Activated CD4-positive, alpha-beta T cell treated with anti-CD3 and anti-CD28 coated beads for 4 hours (primary cell): ENCODE measurements around the gene NUP43.
"Not testable (repeated sequence)": the region's sequence is repeated elsewhere in the genome, so short reads cannot be mapped to it uniquely, and the experiment has no call there.

ENCODE experiments used
- DNase-seq, 2 donors: peaks; one replicate each; pipeline ENCODE4 v3.0.0-alpha.2; 2020

NUP43 gene

DNA sequence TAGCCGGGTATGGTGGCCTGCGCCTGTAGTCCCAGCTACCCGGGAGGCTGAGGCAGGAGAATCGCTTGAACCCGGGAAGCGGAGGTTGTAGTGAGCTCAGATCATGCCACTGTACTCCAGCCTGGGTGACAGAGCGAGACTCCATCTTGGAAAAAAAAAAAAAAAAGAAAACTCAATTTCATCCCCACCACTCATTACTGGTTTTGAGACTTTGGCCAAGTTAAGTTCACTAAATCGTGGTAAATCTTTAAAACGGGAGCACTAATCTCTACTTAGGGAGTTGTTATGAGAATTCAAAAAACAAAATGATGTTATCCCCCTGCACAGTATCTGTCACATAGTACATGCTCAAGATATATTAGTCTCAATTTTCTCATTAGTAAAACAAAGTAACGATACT lies 1.1 kb downstream of the NUP43 start:
- not testable (repeated sequence) for DNase-seq

DNA sequence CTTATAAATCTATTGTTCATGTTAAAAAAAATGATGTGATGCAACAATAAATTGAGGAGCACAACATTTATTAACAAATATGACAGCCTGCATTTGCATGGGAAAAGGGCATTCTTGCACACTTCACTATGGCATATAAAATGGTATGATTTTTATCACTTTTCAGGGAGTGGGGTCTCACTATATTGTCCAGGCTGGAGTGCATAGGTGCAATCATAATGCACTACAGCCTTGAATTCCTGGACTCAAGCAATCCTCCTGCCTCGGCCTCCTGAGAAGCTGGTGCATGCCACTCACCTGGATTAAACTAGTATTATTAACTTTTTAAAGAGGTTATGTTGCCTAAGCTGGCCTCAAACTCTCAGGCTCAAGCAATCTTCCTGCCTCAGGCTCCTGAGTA lies 11.4 kb downstream of the NUP43 start:
- no peak for DNase-seq

DNA sequence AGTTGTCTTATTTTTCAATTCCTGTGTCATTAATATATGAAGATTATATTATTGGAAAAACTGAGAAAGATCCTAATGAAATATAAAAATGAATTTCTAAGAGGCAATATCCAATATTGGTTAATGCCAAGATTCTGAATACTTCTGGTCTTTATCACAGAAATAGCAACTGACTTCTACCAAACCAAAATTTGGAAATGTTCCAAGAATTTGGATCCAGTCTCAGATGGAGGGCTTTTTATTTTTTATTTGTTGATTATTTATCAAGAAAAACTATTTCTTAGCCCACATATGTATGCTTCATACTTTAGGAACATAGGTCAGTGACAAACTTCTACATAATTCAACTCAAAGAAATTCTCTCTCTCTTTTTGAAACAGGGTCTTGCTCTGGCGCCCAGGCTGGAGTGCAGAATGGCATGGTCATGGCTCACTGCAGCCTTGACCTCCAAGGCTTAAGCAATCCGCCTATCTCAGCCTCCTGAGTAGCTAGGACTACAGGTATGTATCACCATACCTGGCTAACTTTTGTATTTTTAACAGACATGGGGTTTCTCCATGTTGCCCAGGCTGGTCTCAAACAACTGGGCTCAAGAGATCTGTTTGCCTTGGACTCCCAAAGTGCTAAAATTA lies 13.1 kb downstream of the NUP43 start:
- DNase-seq: no peak

DNA sequence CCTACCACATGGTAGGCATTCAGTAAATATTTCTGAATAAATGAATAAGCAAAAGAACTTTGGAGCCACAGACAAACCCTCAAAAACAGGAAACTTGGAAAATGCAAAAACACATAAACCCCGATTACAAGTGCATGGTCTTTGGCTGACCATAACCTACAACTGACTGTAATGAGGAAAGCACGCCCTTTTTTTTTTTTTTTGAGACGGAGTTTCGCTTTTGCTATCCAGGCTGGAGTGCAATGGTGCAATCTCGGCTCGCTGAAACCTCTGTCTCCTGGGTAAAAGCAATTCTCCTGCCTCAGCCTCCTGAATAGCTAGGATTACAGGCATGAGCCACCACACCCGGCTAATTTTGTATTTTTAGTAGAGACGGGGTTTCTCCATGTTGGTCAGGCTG lies 16.5 kb downstream of the NUP43 start:
- DNase-seq: no peak

DNA sequence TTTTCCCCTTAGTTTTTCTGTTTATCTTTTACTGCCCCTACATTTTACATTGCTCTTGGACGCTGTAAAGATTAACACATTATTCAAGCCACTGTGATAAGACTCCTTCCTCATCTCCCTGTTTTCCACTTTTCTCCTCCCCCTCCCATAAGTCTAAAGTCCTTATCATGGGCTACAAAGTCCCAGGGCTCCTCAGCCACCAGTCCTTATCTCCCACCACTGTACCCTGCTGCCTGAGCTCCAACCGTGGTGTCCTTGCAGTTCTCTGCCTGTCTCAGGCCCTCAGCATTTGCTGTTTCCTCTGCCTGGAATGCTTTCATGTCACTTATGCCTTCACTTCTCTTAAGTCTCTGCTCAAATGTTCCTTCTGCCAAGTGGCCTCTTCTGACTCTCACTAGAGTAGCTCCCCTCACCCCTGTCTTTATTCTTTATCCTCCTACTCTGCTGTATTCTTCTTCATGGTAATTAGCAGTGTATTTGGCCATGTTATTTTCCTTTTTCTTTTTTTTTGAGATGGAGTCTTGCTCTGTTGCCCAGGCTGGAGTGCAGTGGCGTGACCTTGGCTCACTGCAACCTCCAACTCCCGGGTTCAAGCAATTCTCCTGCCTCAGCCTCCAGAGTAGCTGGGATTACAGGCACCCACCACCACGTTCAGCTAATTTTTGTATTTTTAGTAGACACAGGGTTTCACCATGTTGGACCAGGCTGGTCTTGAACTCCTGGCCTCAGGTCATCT lies 17.7 kb downstream of the NUP43 start:
- DNase-seq: no peak

DNA sequence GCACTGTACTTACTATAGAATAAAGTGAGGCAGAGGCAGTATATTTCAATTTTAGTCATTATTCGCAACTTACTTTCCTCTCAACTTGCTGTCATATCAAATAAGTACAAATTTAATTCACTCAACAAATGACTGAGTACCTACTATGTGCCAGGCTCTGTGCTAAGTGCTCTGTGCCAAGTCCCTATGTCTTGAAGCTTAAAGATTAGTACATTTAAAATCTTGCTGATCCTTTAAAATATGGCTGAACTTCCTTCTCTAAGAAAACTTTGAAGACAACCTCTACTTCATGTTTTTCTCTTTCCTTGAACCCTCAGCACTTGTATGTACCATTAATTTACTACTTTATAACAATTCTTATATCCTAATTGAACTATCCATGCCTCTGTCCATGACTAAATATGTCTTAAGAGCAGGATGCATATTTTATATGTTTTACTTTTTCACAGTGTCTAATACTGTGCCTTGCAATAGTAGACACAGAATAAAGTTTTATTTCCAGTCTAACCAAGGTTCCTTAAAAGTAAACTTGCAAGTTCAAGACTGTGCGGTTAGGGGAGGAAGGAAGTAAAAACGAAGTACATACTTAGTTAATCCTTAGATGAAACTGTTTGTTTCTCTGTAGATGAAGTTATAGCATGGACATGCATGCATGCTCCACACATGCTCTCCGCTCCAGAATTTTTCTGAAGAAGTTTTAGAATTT lies 18.4 kb downstream of the NUP43 start:
- DNase-seq: no peak

DNA sequence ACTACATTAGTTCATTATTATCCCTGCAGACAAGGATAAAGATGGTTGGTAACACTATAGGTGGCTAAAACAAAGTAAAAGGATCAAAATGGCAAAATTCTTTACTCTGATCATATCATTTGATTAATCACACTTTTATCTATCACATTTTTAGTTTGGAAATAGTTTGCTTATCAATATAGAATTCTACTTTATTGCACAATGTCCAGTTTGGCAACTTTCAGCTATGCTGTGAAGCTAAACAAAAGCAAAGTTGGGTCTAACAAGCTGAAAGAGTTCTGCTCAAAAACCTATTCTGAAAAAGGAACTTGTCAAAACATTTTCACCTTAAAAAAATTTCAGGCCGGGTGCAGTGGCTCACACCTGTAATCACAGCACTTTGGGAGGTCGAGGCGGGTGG lies 20.5 kb downstream of the NUP43 start:
- DNase-seq: no peak

DNA sequence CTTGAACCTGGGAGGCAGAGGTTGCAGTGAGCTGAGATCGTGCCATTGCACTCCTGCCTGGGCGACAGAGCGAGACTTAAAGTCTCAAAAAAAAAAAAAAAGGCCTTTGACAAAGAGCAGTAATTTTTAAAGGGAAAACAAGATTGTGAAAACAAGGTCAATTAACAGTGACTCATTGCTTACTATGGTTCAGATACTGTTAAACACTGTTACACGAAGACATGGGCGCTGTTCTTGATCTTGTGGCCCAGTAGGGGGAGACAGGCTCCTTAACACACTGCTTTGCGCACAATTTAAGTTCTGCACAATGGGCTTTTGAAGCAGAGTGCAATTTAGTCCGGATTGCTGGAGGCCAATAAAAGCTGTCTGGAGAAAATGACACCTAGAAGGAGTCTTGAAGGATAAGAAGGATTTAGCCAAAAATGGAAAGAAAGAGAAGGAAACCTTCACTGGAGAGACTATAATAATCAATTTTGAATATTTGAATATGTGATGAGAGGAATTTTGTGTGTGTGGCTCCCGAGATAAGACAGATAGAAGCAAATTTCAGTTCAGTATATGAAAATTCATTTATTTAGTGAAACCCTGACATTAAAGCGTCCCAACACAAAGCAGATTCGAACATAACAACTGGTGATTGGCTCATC lies 22.4 kb downstream of the NUP43 start:
- DNase-seq: peak; percentile 40 to 46

DNA sequence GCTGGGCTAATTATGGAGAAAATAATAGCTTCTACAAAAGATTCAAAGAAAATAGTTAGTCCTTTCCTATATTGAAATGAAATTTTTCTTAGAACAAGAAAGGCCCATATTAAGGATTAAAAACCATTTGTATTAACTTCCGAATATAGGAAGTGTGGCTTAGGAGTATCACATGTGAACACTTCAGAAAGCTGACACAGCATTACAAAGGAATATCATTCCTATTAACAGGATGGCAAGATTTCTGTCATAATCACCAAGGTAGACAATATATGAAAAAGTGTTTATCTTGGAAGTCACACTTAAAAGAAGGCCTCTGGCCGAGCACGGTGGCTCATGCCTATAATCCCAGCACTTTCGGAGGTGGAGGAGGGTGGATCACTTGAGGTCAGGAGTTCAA lies 23.1 kb downstream of the NUP43 start:
- no peak for DNase-seq

DNA sequence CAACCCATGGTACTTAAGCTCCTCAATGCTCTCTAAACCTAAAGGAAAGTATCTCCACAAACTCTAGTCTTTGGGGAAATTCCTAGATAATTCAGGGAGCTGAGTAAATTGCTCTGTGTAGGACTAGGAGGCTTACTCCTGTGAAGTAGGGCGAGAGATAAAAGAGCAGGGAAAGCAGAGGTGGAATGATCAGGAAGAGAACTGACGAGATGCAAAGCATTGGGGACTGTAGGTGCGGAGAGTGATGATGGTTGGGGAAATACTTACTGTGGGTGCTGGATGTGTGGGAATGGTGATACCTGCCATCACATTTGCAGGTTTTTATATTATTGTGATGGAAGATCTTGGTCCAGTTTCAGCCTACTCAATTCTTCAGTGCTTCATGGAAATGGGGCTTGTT lies 26.8 kb downstream of the NUP43 start:
- no peak for DNase-seq

DNA sequence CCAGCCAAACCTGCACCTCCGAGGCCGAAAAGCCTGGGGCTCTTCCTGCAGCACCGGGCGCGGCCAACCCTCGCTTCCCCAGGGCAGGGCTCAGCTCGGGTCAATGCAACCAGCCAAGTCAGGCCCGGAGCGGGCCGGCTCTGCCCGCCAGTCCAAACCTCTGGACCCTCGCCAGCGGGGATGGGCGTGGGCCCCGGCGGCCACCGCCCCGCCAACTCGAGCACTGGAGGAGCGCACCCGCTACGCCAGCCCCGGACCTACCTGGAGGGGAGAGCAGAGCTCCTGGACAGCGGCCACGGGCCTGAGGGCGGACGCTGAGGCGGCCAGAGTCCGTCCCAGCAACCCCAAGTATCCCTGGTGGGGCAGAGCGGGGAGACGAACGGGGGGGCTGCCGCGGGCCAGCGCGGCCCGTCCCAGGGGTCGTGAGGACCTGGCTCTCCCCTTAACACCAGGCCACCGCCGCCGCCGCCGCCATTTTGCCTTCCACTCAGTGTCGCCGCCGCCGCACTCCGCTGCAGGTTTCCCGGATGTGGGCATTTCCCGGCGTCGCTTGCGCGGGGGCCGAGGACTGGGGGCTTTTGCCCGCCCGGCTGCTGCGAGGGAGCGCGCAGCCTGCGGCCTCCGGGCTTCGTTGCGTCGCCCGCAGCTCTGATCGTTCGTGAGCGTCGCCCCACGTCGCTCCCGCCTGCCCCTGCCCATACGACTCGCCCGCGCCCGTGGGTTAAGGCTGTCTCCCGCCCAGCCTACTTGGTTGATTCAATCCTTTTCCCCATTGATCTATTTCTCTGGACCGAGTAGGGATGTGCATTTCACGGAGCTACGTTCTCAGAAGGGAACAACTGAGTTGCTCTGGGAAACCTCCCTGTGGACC lies 28.5 kb downstream of the NUP43 start, which contains the start of gene LATS1:
TSS of gene LATS1 (minus strand) at position 514 of the 871 bp plus-strand sequence. CDS start 15,975 bp downstream, outside the sequence.
- peak; percentile 87 to 88 for DNase-seq

DNA sequence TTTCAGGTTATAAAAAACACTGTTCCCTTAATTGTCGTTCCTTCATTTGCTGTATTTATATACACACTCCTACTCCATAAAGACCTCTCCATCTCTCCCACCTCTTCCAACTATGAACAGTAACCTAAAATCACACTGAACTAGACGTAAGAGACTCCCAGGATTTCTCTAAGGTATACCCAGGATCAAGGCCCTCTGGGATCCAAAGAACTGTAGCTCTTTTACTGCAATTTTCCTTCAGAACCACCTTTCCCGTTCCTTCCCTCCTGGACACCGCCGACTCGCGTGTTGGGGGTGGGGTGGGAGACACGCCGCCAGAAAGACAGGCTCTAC lies 29.1 kb downstream of the NUP43 start:
- DNase-seq: no peak

DNA sequence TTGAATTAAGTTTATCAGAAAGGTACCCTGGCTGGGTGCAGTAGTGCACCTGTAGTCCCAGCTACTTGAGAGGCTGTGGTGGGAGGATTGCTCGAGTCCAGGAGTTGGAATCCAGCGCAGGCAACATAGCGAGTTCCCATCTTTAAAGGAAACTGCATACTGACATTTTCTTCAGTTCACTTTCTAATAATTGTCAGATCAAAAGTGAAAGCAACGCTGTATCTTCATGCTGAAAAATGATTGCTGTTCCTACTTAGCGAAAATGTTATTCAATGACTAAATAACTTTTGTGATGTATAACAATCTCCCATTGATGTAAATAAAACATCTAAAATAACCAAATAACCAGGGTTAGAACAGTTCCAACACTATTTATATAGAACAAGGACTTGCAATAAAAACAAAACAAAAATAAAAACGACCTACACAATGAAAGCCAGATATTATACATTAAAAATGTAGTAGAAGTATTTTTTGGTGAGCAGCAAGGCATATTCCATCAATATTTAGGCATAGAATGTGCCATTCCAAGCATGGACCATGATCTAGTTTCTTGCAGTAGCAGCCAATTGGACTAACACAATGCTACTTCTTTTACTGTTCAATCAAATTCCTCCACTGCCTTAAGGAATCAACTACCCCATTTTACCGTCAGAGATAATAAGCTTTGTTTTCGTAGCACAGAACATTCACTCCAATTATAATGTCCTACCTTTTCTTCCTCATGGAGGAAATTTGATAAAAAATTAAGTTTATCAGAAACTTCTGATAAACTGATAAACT lies 30.0 kb downstream of the NUP43 start:
- DNase-seq: no peak

DNA sequence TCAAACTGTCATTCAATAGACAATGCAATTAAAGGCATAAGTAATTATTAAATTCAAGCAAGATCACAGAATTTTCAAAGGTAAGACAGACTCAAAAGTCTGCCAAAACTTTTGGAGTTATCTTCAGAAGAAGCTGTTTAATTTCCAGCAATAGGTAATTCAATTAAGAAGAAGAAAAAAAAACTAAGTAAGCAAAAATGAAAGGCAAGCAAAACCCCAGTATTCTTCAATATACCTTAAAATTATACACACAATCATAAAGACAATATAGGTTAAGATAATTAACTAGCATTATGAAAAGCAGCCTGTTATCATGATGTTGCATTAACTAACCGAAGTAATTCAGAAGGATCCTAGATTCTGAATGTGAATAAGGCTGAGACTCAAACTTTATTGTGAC lies 31.9 kb downstream of the NUP43 start:
- no peak for DNase-seq

DNA sequence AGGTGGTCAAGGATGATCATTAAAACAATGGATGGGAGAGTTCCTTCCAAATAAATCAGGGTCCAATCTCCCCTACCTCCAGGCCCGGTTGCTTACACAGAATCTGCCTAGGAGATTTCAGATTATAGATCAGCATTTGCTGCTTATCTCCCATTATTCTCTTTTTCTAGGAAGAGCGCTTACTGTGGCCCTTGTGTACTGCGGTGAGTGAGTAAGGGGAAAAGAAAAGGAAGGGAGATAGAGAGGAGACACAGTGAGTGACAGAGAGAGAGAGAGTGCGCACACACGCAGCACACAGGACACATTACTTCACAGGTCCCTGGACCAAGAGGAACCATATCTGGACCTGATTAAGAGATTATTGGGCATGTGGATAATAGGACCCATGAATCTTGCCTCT lies 34.6 kb downstream of the NUP43 start:
- no peak for DNase-seq

DNA sequence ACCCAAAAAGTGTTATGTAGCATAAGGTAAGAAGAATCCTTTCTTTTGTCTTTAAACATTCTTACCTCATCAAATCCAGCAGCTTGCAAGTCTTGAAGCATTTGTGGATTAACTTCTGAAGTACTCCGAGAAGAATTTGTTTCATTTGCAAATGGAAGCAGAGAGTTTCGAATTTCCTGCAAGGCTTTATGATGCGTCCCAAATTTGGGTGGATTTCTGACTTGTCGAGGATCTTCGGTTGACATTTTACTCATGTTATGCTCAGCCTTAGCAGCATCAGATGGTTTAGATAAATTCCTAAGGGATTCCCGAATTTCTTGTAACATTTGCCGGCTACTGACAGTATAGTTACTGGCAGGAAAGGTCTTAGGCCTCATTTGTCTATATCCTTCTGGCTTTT lies 44.6 kb downstream of the NUP43 start:
- DNase-seq: no peak

DNA sequence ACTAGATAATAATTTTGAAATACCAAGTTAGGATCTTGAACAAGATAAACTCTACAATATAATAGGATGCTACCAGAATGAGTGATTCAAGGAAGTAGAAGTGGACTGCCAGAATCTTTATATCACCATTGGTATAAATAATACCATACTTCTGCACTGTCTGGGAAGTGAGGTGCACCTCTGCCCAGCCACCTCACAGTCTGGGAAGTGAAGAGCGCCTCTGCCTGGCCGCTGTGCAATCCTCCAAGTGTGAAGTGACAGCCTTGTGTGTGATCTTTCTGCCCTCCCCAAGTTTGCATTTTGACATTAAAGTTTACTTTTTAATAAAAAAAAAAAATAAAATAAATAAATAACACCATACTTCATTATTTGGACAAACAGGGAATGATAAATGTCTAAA lies 47.2 kb downstream of the NUP43 start:
- no peak for DNase-seq

DNA sequence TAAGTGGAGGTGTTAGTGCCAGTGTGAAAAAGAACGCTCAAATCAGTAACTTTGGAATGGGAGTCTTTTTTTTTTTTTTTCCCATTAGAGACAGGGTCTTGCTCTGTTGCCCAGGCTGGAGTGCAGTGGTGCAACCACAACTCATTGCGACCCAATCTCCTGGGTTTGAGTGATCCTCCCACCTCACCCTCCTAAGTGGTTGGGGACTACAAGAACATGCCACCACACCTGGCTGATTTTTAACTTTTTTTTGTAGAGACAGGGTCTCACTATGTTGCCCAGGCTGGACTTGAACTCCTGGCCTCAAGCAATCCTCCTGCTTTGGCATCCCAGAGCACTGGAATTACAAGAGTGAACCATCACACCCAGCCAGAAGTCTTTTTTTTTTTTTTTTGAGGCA lies 48.2 kb downstream of the NUP43 start:
- DNase-seq: no peak

DNA sequence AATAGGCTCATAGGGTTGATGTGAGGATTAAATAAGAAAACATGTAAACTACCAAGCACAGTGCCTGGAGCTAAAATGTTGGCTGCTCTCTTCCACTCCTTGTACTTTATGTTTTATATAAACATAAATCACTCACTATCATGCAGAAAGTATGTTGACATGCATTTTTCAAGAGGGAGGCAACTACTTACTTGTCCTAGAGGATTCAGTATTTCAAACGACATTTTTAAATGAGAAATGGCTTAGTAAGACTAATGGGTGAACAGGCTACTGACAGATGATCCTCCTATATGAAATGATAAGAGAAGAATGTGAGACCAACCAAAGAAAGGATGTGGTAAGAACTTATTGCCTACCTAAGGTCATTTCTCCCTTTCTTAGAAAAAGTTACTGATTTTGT lies 49.4 kb downstream of the NUP43 start:
- DNase-seq: no peak

DNA sequence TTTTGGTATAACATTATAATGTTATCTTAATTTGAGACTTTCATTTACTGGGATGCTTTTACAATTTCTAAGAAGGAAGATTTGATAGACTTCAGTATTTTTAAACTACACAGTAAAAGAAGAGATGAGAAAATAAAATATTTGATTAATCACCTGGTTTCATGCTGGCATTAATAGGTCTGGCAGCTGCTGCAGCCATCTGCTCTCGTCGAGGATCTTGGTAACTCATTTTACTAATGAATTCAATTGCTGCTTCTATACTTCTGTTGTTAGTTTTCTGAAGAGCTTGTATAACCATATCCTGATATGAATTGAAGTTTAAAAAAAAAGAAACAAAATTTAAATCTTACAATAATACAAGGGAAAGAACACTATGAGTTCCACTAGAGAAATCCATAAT lies 51.4 kb downstream of the NUP43 start:
- DNase-seq: no peak

DNA sequence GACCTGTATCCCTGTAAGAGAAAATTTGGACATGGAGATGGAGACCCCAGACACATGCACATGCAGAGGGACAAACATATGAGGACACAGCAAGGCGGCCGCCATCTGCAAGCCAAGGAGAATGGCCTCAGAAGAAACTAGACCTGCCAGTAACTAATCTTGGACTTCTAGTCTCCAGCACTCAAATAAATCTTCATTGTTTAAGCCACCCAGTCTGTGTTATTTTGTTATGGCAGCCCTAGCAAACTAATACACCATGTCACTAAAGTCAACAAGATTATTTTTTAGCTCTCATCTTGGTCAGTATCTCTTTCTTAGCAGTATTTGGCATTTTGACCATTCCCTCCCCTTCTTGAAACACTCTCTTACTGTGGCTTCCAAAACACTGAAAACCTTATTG lies 55.1 kb downstream of the NUP43 start:
- DNase-seq: no peak

DNA sequence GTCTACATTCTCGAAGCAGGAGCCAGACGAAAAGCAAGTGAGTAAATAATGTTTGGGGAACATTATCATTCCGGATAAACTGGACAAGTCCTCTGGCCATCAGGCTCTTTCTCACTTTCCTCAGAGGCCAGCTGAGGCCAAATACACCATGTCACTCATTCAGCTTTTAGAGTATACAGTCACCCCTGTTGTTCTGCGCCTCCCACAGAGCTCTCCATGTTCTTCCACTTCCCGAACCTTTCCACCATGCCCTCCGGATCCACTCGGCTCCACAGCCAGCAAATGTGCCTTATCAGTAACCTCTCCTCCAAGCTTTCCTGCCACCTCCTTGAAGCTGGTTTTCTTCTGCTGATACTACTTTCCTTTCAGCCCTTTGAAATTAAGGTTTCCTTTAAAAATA lies 60.1 kb downstream of the NUP43 start:
- DNase-seq: no peak
